Measurements from ENCODE around the gene SYF2.

- TF ChIP-seq CTCF (IDR thresholded peaks at IDR 0.05; ENCODE audit: low read length) = no peak
- no peak for TF ChIP-seq EZH2phosphoT487 (IDR thresholded peaks at IDR 0.05; ENCODE audit: low read length)
Observed at GRCh38 chr1:25197982-25198662, 34.2 kb downstream of the SYF2 start.
